Transverse colon (tissue), 4 donors: ENCODE results near the gene NAALADL2.

Experiments
- CTCF ChIP-seq, 5 experiments: fragments of 200-600 bp in 3 of 5; fragments of 450-650 bp in 2 of 5; sonication (generic) in 3 of 5; IDR thresholded peaks; 1 replicate in 2 of 5; 2 replicates in 3 of 5; pipeline ENCODE4 v1.5.1; 2016 to 2017; ENCODE audit warnings: antibody characterized with exemption in 5 of 5, inconsistent platforms in 3 of 5, mild to moderate bottlenecking in 2 of 5, moderate library complexity in 1 of 5
- EP300 ChIP-seq: sonication (generic); formaldehyde crosslinking; IDR thresholded peaks from one replicate; pipeline ENCODE4 v1.6.1; 2017; ENCODE audit warnings: antibody characterized with exemption, low read depth
- POLR2A ChIP-seq: fragments of 450-650 bp; IDR thresholded peaks from one replicate; pipeline ENCODE4 v1.6.1; 2016; ENCODE audit warnings: antibody characterized with exemption, mild to moderate bottlenecking, moderate library complexity
- POLR2AphosphoS5 ChIP-seq, 3 donors: sonication (generic); formaldehyde crosslinking; IDR thresholded peaks; one replicate each; pipeline ENCODE4 v1.6.1; 2016; ENCODE audit warnings: antibody characterized with exemption in 3 of 3

GRCh38 chr3:175121225-175121624 is 262.1 kb downstream of the NAALADL2 start:
- TF ChIP-seq POLR2AphosphoS5 (IDR thresholded peaks at IDR 0.05): no peak
- peak in 4 of 5 experiments; percentile 16 to 37 (median 26) for TF ChIP-seq CTCF (IDR thresholded peaks at IDR 0.05)
- TF ChIP-seq POLR2A: no peak
- TF ChIP-seq EP300: no peak
